22Rv1 (cell line): ENCODE data around the gene SLAMF8.

Experiments
- CTCF ChIP-seq: fragments of 450-650 bp; IDR thresholded peaks from 2 replicates; pipeline ENCODE4 v1.5.1; 2017; ENCODE audit warnings: mild to moderate bottlenecking
- ZFX ChIP-seq: fragments of 450-650 bp; IDR thresholded peaks from 2 replicates; pipeline ENCODE4 v1.6.1; 2017; ENCODE audit warnings: antibody characterized with exemption, borderline replicate concordance

- TF ChIP-seq CTCF (no peak), ZFX (no peak)
Measured at GRCh38 chr1:159795534-159795933, 31.1 kb upstream of the SLAMF8 start.
